ENCODE results near the gene HRH2.

Gene HRH2

GRCh38 chr5:175652741-175653663, 4.9 kb upstream of the HRH2 start:
- no peaks in the 10 kb centered on the region for H3K4me1 ChIP-seq
- DNase-seq = no peak
- no peaks in the 10 kb centered on the region for H3K36me3 ChIP-seq
- peaks cover 44% of the 10 kb centered on the region for H3K27me3 ChIP-seq
- no peak overlapping the region for H3K4me3 ChIP-seq (ENCODE audit: low read depth, low read length)
- no peaks in the 10 kb centered on the region for H3K9me3 ChIP-seq
- TF ChIP-seq CTCF (IDR thresholded peaks at IDR 0.05; ENCODE audit: low read depth, low read length) = no peak

- Histone ChIP-seq H3K4me3 (ENCODE audit: low read depth, low read length) (no peak overlapping the region), H3K4me1 (no peaks in the 10 kb centered on the region), H3K27me3 (peaks cover 52% of the 10 kb centered on the region), H3K36me3 (no peaks in the 10 kb centered on the region), H3K9me3 (no peaks in the 10 kb centered on the region)
- TF ChIP-seq CTCF (IDR thresholded peaks at IDR 0.05; ENCODE audit: low read depth, low read length) = no peak
- DNase-seq = no peak
Observed at GRCh38 chr5:175653763-175654162, 4.1 kb upstream of the HRH2 start.

- Histone ChIP-seq H3K27me3 (peaks cover 58% of the 10 kb centered on the region), H3K4me1 (no peaks in the 10 kb centered on the region), H3K4me3 (ENCODE audit: low read depth, low read length) (no peak overlapping the region), H3K36me3 (no peaks in the 10 kb centered on the region), H3K9me3 (no peaks in the 10 kb centered on the region)
- DNase-seq = no peak
- TF ChIP-seq CTCF (IDR thresholded peaks at IDR 0.05; ENCODE audit: low read depth, low read length) = no peak
Observed at GRCh38 chr5:175654339-175654738, 3.5 kb upstream of the HRH2 start.

- Histone ChIP-seq H3K27me3 (peaks cover 62% of the 10 kb centered on the region), H3K4me3 (ENCODE audit: low read depth, low read length) (no peak overlapping the region), H3K9me3 (no peaks in the 10 kb centered on the region), H3K4me1 (no peaks in the 10 kb centered on the region), H3K36me3 (no peaks in the 10 kb centered on the region)
- DNase-seq = no peak
- TF ChIP-seq CTCF (IDR thresholded peaks at IDR 0.05; ENCODE audit: low read depth, low read length) = no peak
Observed at GRCh38 chr5:175654807-175655206, 3.1 kb upstream of the HRH2 start.

- Histone ChIP-seq H3K4me1 (no peaks in the 10 kb centered on the region), H3K4me3 (ENCODE audit: low read depth, low read length) (no peak overlapping the region), H3K9me3 (no peaks in the 10 kb centered on the region), H3K36me3 (no peaks in the 10 kb centered on the region), H3K27me3 (peaks cover 68% of the 10 kb centered on the region)
- no peak for TF ChIP-seq CTCF (IDR thresholded peaks at IDR 0.05; ENCODE audit: low read depth, low read length)
- DNase-seq = no peak
Observed at GRCh38 chr5:175655411-175655810, 2.5 kb upstream of the HRH2 start.

- Histone ChIP-seq H3K36me3 (no peaks in the 10 kb centered on the region), H3K9me3 (no peaks in the 10 kb centered on the region), H3K27me3 (peaks cover 68% of the 10 kb centered on the region), H3K4me3 (ENCODE audit: low read depth, low read length) (no peak overlapping the region), H3K4me1 (no peaks in the 10 kb centered on the region)
- TF ChIP-seq CTCF (IDR thresholded peaks at IDR 0.05; ENCODE audit: low read depth, low read length) = no peak
- no peak for DNase-seq
Observed at GRCh38 chr5:175656966-175657365, 905 bp upstream of the HRH2 start.
